ENCODE results near the gene MLYCD.

GRCh38 chr16:83949724-83950001, 50.7 kb downstream of the MLYCD start:
- no peak for TF ChIP-seq POLR2A (IDR thresholded peaks at IDR 0.05; ENCODE audit: low read length)
- TF ChIP-seq GATA1 (IDR thresholded peaks at IDR 0.05; ENCODE audit: low read depth, low read length): no peak

Measured in erythroblast (primary cell).